NCI-H2171 treated with DMSO at 0.1 percent for 48 hours (cell line): Measurements from ENCODE around the gene PTPRH.

Experiments
- DNase-seq: peaks from one replicate; lab custom pipeline; 2025; lab: John Stamatoyannopoulos, UW

The PTPRH gene

GRCh38 chr19:55244004-55244680, 34.8 kb upstream of the PTPRH start:
- no peak for DNase-seq

- DNase-seq: no peak
These were observed 33.2 kb upstream of the PTPRH start for GRCh38 chr19:55242517-55242916.

GRCh38 chr19:55241935-55242464, 32.7 kb upstream of the PTPRH start:
- no peak for DNase-seq

GRCh38 chr19:55241143-55241934, 32.0 kb upstream of the PTPRH start:
- DNase-seq: no peak

- DNase-seq: no peak
These were observed 31.4 kb upstream of the PTPRH start for GRCh38 chr19:55240713-55241020.

- DNase-seq: no peak
These were observed 29.7 kb upstream of the PTPRH start for GRCh38 chr19:55239004-55239403.

- no peak for DNase-seq
These were observed 28.7 kb upstream of the PTPRH start for GRCh38 chr19:55238030-55238429.

- DNase-seq: no peak
These were observed 23.7 kb upstream of the PTPRH start for GRCh38 chr19:55232986-55233385.

- DNase-seq: no peak
These were observed 22.9 kb upstream of the PTPRH start for GRCh38 chr19:55232286-55232602.

GRCh38 chr19:55231391-55232285, 22.3 kb upstream of the PTPRH start:
- DNase-seq: no peak

GRCh38 chr19:55230780-55231179, 21.5 kb upstream of the PTPRH start:
- no peak for DNase-seq

- no peak for DNase-seq
These were observed 21.0 kb upstream of the PTPRH start for GRCh38 chr19:55230329-55230728.

- no peak for DNase-seq
These were observed 20.5 kb upstream of the PTPRH start for GRCh38 chr19:55229789-55230182.

- DNase-seq: no peak
These were observed 20.0 kb upstream of the PTPRH start for GRCh38 chr19:55229145-55229788.

GRCh38 chr19:55228403-55229031, 19.2 kb upstream of the PTPRH start, which contains the start of gene TMEM86B:
TMEM86B (minus strand) TSS chr19:55228763; CDS start chr19:55228741, 22 bp downstream.
- no peak for DNase-seq

GRCh38 chr19:55228015-55228391, 18.7 kb upstream of the PTPRH start:
- no peak for DNase-seq

- DNase-seq: no peak
These were observed 18.1 kb upstream of the PTPRH start for GRCh38 chr19:55227241-55228014.

- no peak for DNase-seq
These were observed 17.5 kb upstream of the PTPRH start for GRCh38 chr19:55226788-55227187.

- DNase-seq: no peak
These were observed 17.0 kb upstream of the PTPRH start for GRCh38 chr19:55226273-55226672.

GRCh38 chr19:55225415-55225958, 16.2 kb upstream of the PTPRH start:
- no peak for DNase-seq
